Vagina (tissue), 2 donors: ENCODE measurements around the gene CD58. TPM values are rescaled to one million over a fixed set of nuclear protein-coding genes. Genes with fewer than 3 reads are reported as not detected.

Experiments
- DNase-seq, 2 donors: peaks; one replicate each; pipeline ENCODE4 v3.0.0-alpha.2; 2017; ENCODE audit errors: extremely low spot score in 2 of 2
- H3K27ac ChIP-seq: fragments of 200-600 bp; sonication (generic); one replicate; pipeline ENCODE4 v1.5.1; 2019
- H3K27me3 ChIP-seq: fragments of 200-600 bp; sonication (generic); one replicate; pipeline ENCODE4 v1.5.1; 2019
- H3K36me3 ChIP-seq, 2 donors: fragments of 200-600 bp; sonication (generic); one replicate each; pipeline ENCODE4 v1.5.1; 2017 to 2019
- H3K4me1 ChIP-seq: fragments of 200-600 bp; sonication (generic); one replicate; pipeline ENCODE4 v1.5.1; 2019
- H3K4me3 ChIP-seq, 2 donors: fragments of 200-600 bp; sonication (generic); 1 replicate in 1 of 2; 2 replicates in 1 of 2; pipeline ENCODE4 v1.5.1; 2016 to 2019
- H3K9me3 ChIP-seq: fragments of 200-600 bp; sonication (generic); one replicate; pipeline ENCODE4 v1.5.1; 2019
- POLR2A ChIP-seq, 2 donors: fragments of 450-650 bp; IDR thresholded peaks; one replicate each; pipeline ENCODE4 v1.6.1; 2017; ENCODE audit warnings: antibody characterized with exemption in 2 of 2, mild to moderate bottlenecking in 2 of 2, moderate library complexity in 2 of 2
- POLR2AphosphoS5 ChIP-seq, 2 donors: sonication (generic); formaldehyde crosslinking; IDR thresholded peaks; one replicate each; pipeline ENCODE4 v1.9.0; 2017; ENCODE audit warnings: antibody characterized with exemption in 2 of 2, mild to moderate bottlenecking in 2 of 2, low read depth in 1 of 2; ENCODE audit not compliant: insufficient read depth in 1 of 2
- intact Hi-C: fragments of 100-400 bp; cut with DNase I; formaldehyde crosslinking; loops from one replicate; pipeline ENCODE4 v1.15.1; 2023
- total RNA-seq: library from RNA; depleted of rRNA; stranded (reverse); fragments of >200 nt; gene quantifications from one replicate; pipeline ENCODE4 v1.2.3, GENCODE V29; 2016
- TF ChIP-seq, protein P1 (sequence below), 3 experiments: fragments of 450-650 bp in 2 of 3; fragments of 200-600 bp in 1 of 3; sonication (generic) in 1 of 3; IDR thresholded peaks; one replicate each; pipeline ENCODE4 v1.5.1; 2017 to 2019; ENCODE audit warnings: antibody characterized with exemption in 3 of 3, mild to moderate bottlenecking in 2 of 3, moderate library complexity in 2 of 3

CD58 gene
- total RNA-seq, 1 donor from 2014 or later: 54.5 TPM

DNA sequence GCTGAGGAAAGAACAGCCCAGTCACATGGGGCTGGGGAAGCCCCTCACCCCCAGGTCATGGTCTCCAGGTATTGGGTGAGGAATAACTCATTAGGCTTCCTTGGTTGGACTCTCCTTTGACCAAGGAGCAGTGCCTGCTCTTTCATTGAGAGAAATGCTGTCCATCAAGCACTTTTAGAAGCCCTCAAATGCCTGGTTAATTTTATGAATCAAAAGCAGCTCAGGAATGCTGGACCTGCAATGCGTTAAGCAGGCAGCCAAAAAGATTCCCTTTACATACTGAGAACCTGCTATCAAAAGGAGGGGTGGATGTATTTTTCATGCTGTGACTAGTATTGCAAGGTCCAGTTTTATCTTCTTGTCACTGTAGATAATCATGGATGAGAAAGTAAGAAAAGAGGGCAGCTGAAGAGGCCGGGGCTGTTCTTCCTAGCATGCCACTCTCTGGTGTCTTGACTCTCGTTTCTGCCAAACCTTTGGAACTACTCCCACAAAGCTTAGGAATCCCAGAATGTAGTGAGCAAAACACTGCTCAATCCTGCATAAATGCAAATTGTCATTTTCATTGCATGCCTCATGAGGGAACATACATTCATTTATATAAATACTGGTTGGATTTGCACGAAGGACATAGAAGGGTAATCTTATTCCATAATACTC lies 2.1 kb upstream of the CD58 start:
- intact Hi-C loops: no loop called here
- H3K4me3 ChIP-seq: no peak overlapping the region
- H3K27ac ChIP-seq: no peak overlapping the region
- no peaks in the 10 kb centered on the region for H3K9me3 ChIP-seq
- no peaks in the 10 kb centered on the region for H3K36me3 ChIP-seq
- no peaks in the 10 kb centered on the region for H3K27me3 ChIP-seq
- DNase-seq: no peak
- peaks cover 30% of the 10 kb centered on the region for H3K4me1 ChIP-seq
- TF ChIP-seq, protein P1, sequence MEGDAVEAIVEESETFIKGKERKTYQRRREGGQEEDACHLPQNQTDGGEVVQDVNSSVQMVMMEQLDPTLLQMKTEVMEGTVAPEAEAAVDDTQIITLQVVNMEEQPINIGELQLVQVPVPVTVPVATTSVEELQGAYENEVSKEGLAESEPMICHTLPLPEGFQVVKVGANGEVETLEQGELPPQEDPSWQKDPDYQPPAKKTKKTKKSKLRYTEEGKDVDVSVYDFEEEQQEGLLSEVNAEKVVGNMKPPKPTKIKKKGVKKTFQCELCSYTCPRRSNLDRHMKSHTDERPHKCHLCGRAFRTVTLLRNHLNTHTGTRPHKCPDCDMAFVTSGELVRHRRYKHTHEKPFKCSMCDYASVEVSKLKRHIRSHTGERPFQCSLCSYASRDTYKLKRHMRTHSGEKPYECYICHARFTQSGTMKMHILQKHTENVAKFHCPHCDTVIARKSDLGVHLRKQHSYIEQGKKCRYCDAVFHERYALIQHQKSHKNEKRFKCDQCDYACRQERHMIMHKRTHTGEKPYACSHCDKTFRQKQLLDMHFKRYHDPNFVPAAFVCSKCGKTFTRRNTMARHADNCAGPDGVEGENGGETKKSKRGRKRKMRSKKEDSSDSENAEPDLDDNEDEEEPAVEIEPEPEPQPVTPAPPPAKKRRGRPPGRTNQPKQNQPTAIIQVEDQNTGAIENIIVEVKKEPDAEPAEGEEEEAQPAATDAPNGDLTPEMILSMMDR (IDR thresholded peaks at IDR 0.05): no peak
- TF ChIP-seq POLR2AphosphoS5 (IDR thresholded peaks at IDR 0.05; ENCODE audit: insufficient read depth in 1 of 2, low read depth in 1 of 2) (no peak), POLR2A (IDR thresholded peaks at IDR 0.05) (no peak)

DNA sequence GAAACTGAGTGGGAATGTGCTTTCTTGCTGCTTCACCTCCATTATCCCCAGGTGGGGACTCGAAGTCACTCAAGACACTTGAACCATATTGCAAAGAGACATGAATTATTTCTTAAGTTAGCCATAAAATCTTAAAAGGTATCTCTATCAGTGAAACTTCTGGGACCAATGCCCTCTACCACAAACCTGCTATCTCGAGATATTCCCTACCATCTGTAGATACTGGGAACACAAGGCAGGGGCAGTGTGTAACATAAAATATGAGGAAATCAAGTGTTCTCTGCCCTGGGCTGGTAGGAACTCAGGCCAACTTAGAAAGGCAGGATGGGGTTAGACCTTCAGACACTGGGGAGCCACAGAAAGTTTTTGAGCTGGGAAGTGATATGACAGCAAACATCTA lies 1.3 kb upstream of the CD58 start:
- no peaks in the 10 kb centered on the region for H3K36me3 ChIP-seq
- TF ChIP-seq POLR2A (IDR thresholded peaks at IDR 0.05) (no peak), POLR2AphosphoS5 (IDR thresholded peaks at IDR 0.05; ENCODE audit: insufficient read depth in 1 of 2, low read depth in 1 of 2) (no peak)
- TF ChIP-seq, protein P1 (IDR thresholded peaks at IDR 0.05): no peak
- H3K9me3 ChIP-seq: no peaks in the 10 kb centered on the region
- H3K4me1 ChIP-seq: peaks cover 30% of the 10 kb centered on the region
- intact Hi-C loops: no loop called here
- no peak overlapping the region for H3K4me3 ChIP-seq
- no peak overlapping the region for H3K27ac ChIP-seq
- no peaks in the 10 kb centered on the region for H3K27me3 ChIP-seq
- no peak for DNase-seq

DNA sequence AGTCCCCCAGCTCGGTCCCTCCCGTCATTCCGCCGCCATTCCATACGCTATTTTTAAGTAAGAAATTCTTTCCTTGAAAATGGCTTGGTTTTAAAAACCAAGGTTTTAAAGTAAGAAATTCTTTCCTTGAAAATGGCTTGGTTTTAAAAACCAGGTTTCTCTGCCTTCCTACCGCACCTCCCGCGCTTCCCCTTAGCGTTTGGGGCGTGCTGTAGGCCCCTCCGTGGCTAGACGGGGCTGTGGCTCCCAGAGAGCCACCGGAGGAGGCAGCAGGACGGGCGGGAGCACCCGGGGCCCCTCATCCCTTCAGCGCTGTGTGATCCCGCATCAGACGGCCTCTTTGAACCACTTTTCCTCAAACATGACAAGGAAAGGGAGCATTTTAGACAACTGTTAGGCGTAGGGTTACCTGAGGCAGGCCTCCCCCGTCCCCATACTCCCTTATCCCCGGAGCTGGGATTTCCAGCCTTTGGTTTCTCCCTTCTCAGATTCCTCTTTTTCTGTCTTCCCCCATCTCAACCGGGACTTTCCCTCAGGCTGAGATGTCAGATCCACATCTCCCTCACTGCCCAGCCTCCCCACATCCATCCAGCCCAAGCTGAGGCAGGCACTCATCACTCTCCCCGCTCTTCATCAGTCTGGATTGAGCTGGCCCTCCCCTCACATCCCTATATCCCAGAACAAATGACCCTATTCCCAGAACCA lies 541 bp upstream of the CD58 start:
- Histone ChIP-seq H3K36me3 (no peaks in the 10 kb centered on the region), H3K9me3 (no peaks in the 10 kb centered on the region), H3K4me1 (peaks cover 30% of the 10 kb centered on the region), H3K27me3 (no peaks in the 10 kb centered on the region), H3K27ac (peak overlapping the region; percentile 97), H3K4me3 (peak overlapping the region; percentile 86 to 93)
- no peak for DNase-seq
- TF ChIP-seq POLR2AphosphoS5 (IDR thresholded peaks at IDR 0.05; ENCODE audit: insufficient read depth in 1 of 2, low read depth in 1 of 2) (no peak), POLR2A (IDR thresholded peaks at IDR 0.05) (no peak)
- intact Hi-C loops: no loop called here

DNA sequence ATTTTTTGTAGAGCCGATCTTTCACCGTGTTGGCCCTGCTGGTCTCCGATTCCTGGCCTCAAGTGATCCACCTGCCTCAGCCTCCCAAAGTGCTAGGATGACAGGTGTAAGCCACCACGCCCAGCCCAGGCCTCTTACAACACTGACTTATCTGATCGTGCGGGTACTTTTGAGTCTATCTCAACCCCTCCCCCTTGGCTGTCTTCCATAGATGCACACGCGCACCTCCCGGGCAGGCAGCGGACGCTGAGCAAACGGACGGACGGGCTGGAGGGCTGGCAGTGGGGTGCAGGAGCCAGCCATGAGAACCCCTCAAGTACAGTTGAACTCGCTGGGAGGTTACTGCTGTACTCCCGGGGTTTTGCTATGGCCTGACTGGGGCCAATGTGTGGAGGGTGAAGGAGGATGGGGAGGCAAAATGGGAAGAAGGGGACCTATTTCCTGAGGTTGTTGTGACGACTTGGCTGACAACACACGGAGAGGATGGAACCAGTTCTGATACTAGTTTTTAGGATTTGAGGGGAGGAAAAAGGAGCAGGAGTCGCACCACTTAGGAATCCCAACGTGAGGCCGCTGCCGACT lies 959 bp downstream of the CD58 start:
- intact Hi-C loops: no loop called here
- peak overlapping the region; percentile 97 for H3K27ac ChIP-seq
- DNase-seq: no peak
- peak overlapping the region; percentile 86 to 93 for H3K4me3 ChIP-seq
- TF ChIP-seq POLR2AphosphoS5 (IDR thresholded peaks at IDR 0.05; ENCODE audit: insufficient read depth in 1 of 2, low read depth in 1 of 2): no peak
- TF ChIP-seq, protein P1 (IDR thresholded peaks at IDR 0.05): no peak
- no peak for TF ChIP-seq POLR2A (IDR thresholded peaks at IDR 0.05)
- H3K9me3 ChIP-seq: no peaks in the 10 kb centered on the region
- peaks cover 30% of the 10 kb centered on the region for H3K4me1 ChIP-seq
- H3K36me3 ChIP-seq: no peaks in the 10 kb centered on the region
- H3K27me3 ChIP-seq: no peaks in the 10 kb centered on the region

DNA sequence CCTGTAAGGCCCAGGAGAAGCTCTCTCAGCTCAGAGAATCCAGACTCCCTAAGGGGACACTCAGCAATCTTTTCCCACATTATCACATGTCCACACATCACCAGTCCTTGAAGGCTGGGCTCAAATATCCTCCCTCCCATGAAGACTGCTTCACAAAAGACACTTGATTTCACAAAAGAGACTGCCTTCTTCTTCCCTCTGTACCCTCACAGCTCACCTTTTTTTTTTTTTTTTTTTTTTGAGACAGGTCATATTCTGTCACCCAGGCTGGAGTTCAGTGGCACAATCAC lies 1.5 kb downstream of the CD58 start:
- intact Hi-C loops: no loop called here
- Histone ChIP-seq H3K4me1 (peaks cover 30% of the 10 kb centered on the region), H3K27ac (no peak overlapping the region), H3K36me3 (no peaks in the 10 kb centered on the region), H3K4me3 (no peak overlapping the region), H3K9me3 (no peaks in the 10 kb centered on the region), H3K27me3 (no peaks in the 10 kb centered on the region)
- TF ChIP-seq, protein P1 (IDR thresholded peaks at IDR 0.05): no peak
- TF ChIP-seq POLR2A (IDR thresholded peaks at IDR 0.05): no peak
- no peak for TF ChIP-seq POLR2AphosphoS5 (IDR thresholded peaks at IDR 0.05; ENCODE audit: insufficient read depth in 1 of 2, low read depth in 1 of 2)
- DNase-seq: no peak
